ENCODE results near the gene C7orf25. TPM values are rescaled to one million over a fixed set of nuclear protein-coding genes. Genes with fewer than 3 reads are reported as not detected.

C7orf25 gene
- 5.7 and 6.1 TPM in 2 replicates for total RNA-seq

- peak; percentile 93 for DNase-seq (ENCODE audit: low spot score)
- intact Hi-C loops (cut with micrococcal nuclease) = loop anchor here (1.0 to 5.0 kb wide), 3 partner anchors 21 to 1029 kb away; partner anchors contain the start of genes MRPL32 and PSMA2
- Mint-ChIP-seq H3K9me3 (no peaks in the 10 kb centered on the region), H3K36me3 (ENCODE audit: low read depth) (peaks cover 32% of the 10 kb centered on the region), H3K27ac (peak within 1 kb of the TSS; percentile 80), H3K27me3 (ENCODE audit: insufficient read depth) (no peaks in the 10 kb centered on the region), H3K4me3 (peak within 1 kb of the TSS; percentile 90), H3K4me1 (ENCODE audit: low read depth) (peaks cover 86% of the 10 kb centered on the region)
These were observed at the start of gene C7orf25 for GRCh38 chr7:42911454-42912447. C7orf25 (minus strand) TSS chr7:42912070; CDS start chr7:42910900, 1,170 bp downstream.

- DNase-seq (ENCODE audit: low spot score) = no peak
- Mint-ChIP-seq H3K27ac (no peak overlapping the region), H3K4me3 (no peak overlapping the region), H3K36me3 (ENCODE audit: low read depth) (no peaks in the 10 kb centered on the region), H3K27me3 (ENCODE audit: insufficient read depth) (no peaks in the 10 kb centered on the region), H3K4me1 (ENCODE audit: low read depth) (peaks cover 12% of the 10 kb centered on the region), H3K9me3 (peaks cover 12% of the 10 kb centered on the region)
- intact Hi-C loops (cut with micrococcal nuclease) = loop anchor here (5.0 kb wide), 1 partner anchor 116 kb away; no protein-coding TSS in a partner anchor
These were observed 49.3 kb upstream of the C7orf25 start for GRCh38 chr7:42961170-42961569.

- no peak for DNase-seq (ENCODE audit: low spot score)
- intact Hi-C loops (cut with micrococcal nuclease) = loop anchor here (5.0 kb wide), 1 partner anchor 117 kb away; no protein-coding TSS in a partner anchor
These were observed 48.9 kb upstream of the C7orf25 start for GRCh38 chr7:42960762-42961161.

GRCh38 chr7:42959549-42959948 is 47.7 kb upstream of the C7orf25 start:
- intact Hi-C loops (cut with micrococcal nuclease) = no loop called here
- Mint-ChIP-seq H3K27ac (no peak overlapping the region), H3K36me3 (ENCODE audit: low read depth) (peaks cover 2% of the 10 kb centered on the region), H3K4me1 (ENCODE audit: low read depth) (no peaks in the 10 kb centered on the region), H3K9me3 (peaks cover 18% of the 10 kb centered on the region), H3K27me3 (ENCODE audit: insufficient read depth) (no peaks in the 10 kb centered on the region), H3K4me3 (no peak overlapping the region)
- no peak for DNase-seq (ENCODE audit: low spot score)

More at GRCh38 chr7:42960762-42961161, 48.9 kb upstream of the C7orf25 start:
- H3K27ac Mint-ChIP-seq = no peak overlapping the region
- H3K9me3 Mint-ChIP-seq = peaks cover 13% of the 10 kb centered on the region
- no peaks in the 10 kb centered on the region for H3K36me3 Mint-ChIP-seq (ENCODE audit: low read depth)
- no peak overlapping the region for H3K4me3 Mint-ChIP-seq
- H3K27me3 Mint-ChIP-seq (ENCODE audit: insufficient read depth) = no peaks in the 10 kb centered on the region
- H3K4me1 Mint-ChIP-seq (ENCODE audit: low read depth) = peaks cover 12% of the 10 kb centered on the region

GRCh38 chr7:42956062-42956461 is 44.2 kb upstream of the C7orf25 start:
- DNase-seq (ENCODE audit: low spot score) = no peak
- Mint-ChIP-seq H3K27me3 (ENCODE audit: insufficient read depth) (no peaks in the 10 kb centered on the region), H3K36me3 (ENCODE audit: low read depth) (peaks cover 2% of the 10 kb centered on the region), H3K4me3 (no peak overlapping the region), H3K4me1 (ENCODE audit: low read depth) (no peaks in the 10 kb centered on the region), H3K9me3 (peaks cover 18% of the 10 kb centered on the region), H3K27ac (no peak overlapping the region)
- intact Hi-C loops (cut with micrococcal nuclease) = no loop called here

GRCh38 chr7:42953994-42954393 is 42.1 kb upstream of the C7orf25 start:
- intact Hi-C loops (cut with micrococcal nuclease) = no loop called here
- Mint-ChIP-seq H3K4me1 (ENCODE audit: low read depth) (no peaks in the 10 kb centered on the region), H3K4me3 (no peak overlapping the region), H3K9me3 (peaks cover 21% of the 10 kb centered on the region), H3K27ac (no peak overlapping the region), H3K27me3 (ENCODE audit: insufficient read depth) (no peaks in the 10 kb centered on the region), H3K36me3 (ENCODE audit: low read depth) (peaks cover 2% of the 10 kb centered on the region)
- no peak for DNase-seq (ENCODE audit: low spot score)

- Mint-ChIP-seq H3K36me3 (ENCODE audit: low read depth) (peaks cover 2% of the 10 kb centered on the region), H3K4me1 (ENCODE audit: low read depth) (no peaks in the 10 kb centered on the region), H3K27ac (no peak overlapping the region), H3K4me3 (no peak overlapping the region), H3K27me3 (ENCODE audit: insufficient read depth) (no peaks in the 10 kb centered on the region), H3K9me3 (peaks cover 21% of the 10 kb centered on the region)
- intact Hi-C loops (cut with micrococcal nuclease) = no loop called here
- DNase-seq (ENCODE audit: low spot score) = no peak
These were observed 40.5 kb upstream of the C7orf25 start for GRCh38 chr7:42952328-42952727.

- Mint-ChIP-seq H3K27ac (no peak overlapping the region), H3K36me3 (ENCODE audit: low read depth) (peaks cover 2% of the 10 kb centered on the region), H3K4me3 (no peak overlapping the region), H3K4me1 (ENCODE audit: low read depth) (peaks cover 12% of the 10 kb centered on the region), H3K27me3 (ENCODE audit: insufficient read depth) (no peaks in the 10 kb centered on the region), H3K9me3 (peaks cover 7% of the 10 kb centered on the region)
- DNase-seq (ENCODE audit: low spot score) = no peak
- intact Hi-C loops (cut with micrococcal nuclease) = no loop called here
These were observed 38.5 kb upstream of the C7orf25 start for GRCh38 chr7:42950417-42950816.

GRCh38 chr7:42947521-42947920 is 35.7 kb upstream of the C7orf25 start:
- no peak overlapping the region for H3K4me3 Mint-ChIP-seq
- DNase-seq (ENCODE audit: low spot score) = no peak
- peaks cover 3% of the 10 kb centered on the region for H3K9me3 Mint-ChIP-seq
- H3K27me3 Mint-ChIP-seq (ENCODE audit: insufficient read depth) = no peaks in the 10 kb centered on the region
- intact Hi-C loops (cut with micrococcal nuclease) = no loop called here
- no peak overlapping the region for H3K27ac Mint-ChIP-seq
- H3K4me1 Mint-ChIP-seq (ENCODE audit: low read depth) = peaks cover 12% of the 10 kb centered on the region
- no peaks in the 10 kb centered on the region for H3K36me3 Mint-ChIP-seq (ENCODE audit: low read depth)

- H3K4me1 Mint-ChIP-seq (ENCODE audit: low read depth) = peaks cover 12% of the 10 kb centered on the region
- H3K27me3 Mint-ChIP-seq (ENCODE audit: insufficient read depth) = no peaks in the 10 kb centered on the region
- H3K27ac Mint-ChIP-seq = peak overlapping the region; percentile 83
- intact Hi-C loops (cut with micrococcal nuclease) = no loop called here
- H3K4me3 Mint-ChIP-seq = peak overlapping the region; percentile 73
- DNase-seq (ENCODE audit: low spot score) = no peak
- H3K9me3 Mint-ChIP-seq = peaks cover 3% of the 10 kb centered on the region
- no peaks in the 10 kb centered on the region for H3K36me3 Mint-ChIP-seq (ENCODE audit: low read depth)
These were observed 34.7 kb upstream of the C7orf25 start for GRCh38 chr7:42946627-42946950.

GRCh38 chr7:42945821-42946626 is 34.2 kb upstream of the C7orf25 start:
- H3K4me1 Mint-ChIP-seq (ENCODE audit: low read depth) = peaks cover 12% of the 10 kb centered on the region
- no peaks in the 10 kb centered on the region for H3K27me3 Mint-ChIP-seq (ENCODE audit: insufficient read depth)
- intact Hi-C loops (cut with micrococcal nuclease) = no loop called here
- DNase-seq (ENCODE audit: low spot score) = peak; percentile 38
- peak overlapping the region; percentile 83 for H3K27ac Mint-ChIP-seq
- H3K36me3 Mint-ChIP-seq (ENCODE audit: low read depth) = no peaks in the 10 kb centered on the region
- H3K4me3 Mint-ChIP-seq = peak overlapping the region; percentile 73
- H3K9me3 Mint-ChIP-seq = peaks cover 3% of the 10 kb centered on the region

- peaks cover 26% of the 10 kb centered on the region for H3K4me1 Mint-ChIP-seq (ENCODE audit: low read depth)
- H3K27me3 Mint-ChIP-seq (ENCODE audit: insufficient read depth) = no peaks in the 10 kb centered on the region
- no peaks in the 10 kb centered on the region for H3K9me3 Mint-ChIP-seq
- H3K36me3 Mint-ChIP-seq (ENCODE audit: low read depth) = peaks cover 22% of the 10 kb centered on the region
- peak; percentile 60 for DNase-seq (ENCODE audit: low spot score)
- H3K4me3 Mint-ChIP-seq = no peak overlapping the region
- H3K27ac Mint-ChIP-seq = no peak overlapping the region
- intact Hi-C loops (cut with micrococcal nuclease) = loop anchor here (1.0 to 5.0 kb wide), 6 partner anchors 24 to 898 kb away; no protein-coding TSS in a partner anchor
These were observed 29.3 kb upstream of the C7orf25 start for GRCh38 chr7:42940985-42941847.

Data from activated T-helper 1 cell treated with anti-CD3 and anti-CD28 coated beads, Interleukin-12 subunit alpha, Interleukin-12 subunit beta, Interleukin-2, Interleukin-4 antibody, amounts not matched to agents 30 ng/mL and 10 ng/mL and 1 ng/mL, durations not matched to agents 14 hours and 24 hours and 36 hours (primary cell).